Transverse colon (tissue), 4 donors: ENCODE data around the gene BMERB1. TPM values are rescaled to one million over a fixed set of nuclear protein-coding genes. Genes with fewer than 3 reads are reported as not detected.

ENCODE experiments used
- DNase-seq: peaks from one replicate; pipeline ENCODE4 v3.0.0-alpha.2; 2019
- H3K27ac ChIP-seq, 4 donors: fragments of 200-600 bp; sonication (generic); 2 replicates each; pipeline ENCODE4 v1.5.1; 2016 to 2018; ENCODE audit warnings: inconsistent platforms in 4 of 4
- H3K27me3 ChIP-seq: fragments of 200-600 bp; sonication (generic); 2 replicates; pipeline ENCODE4 v1.5.1; 2017; ENCODE audit warnings: inconsistent platforms
- H3K36me3 ChIP-seq, 4 donors: fragments of 200-600 bp; sonication (generic); 2 replicates each; pipeline ENCODE4 v1.5.1; 2017 to 2019; ENCODE audit warnings: inconsistent platforms in 4 of 4
- H3K4me1 ChIP-seq, 4 donors: fragments of 200-600 bp; sonication (generic); 2 replicates each; pipeline ENCODE4 v1.5.1; 2017 to 2020; ENCODE audit warnings: inconsistent platforms in 4 of 4
- H3K4me3 ChIP-seq, 4 donors: fragments of 200-600 bp; sonication (generic); 1 replicate in 1 of 4; 2 replicates in 3 of 4; pipeline versions ENCODE4 v1.5.1 to v1.6.1; 2017 to 2019; ENCODE audit warnings: inconsistent platforms in 4 of 4
- H3K9me3 ChIP-seq, 2 donors: fragments of 200-600 bp; sonication (generic); 2 replicates each; pipeline ENCODE4 v1.5.1; 2017 to 2019; ENCODE audit warnings: inconsistent platforms in 2 of 2
- CTCF ChIP-seq, 5 experiments: fragments of 200-600 bp in 3 of 5; fragments of 450-650 bp in 2 of 5; sonication (generic) in 3 of 5; IDR thresholded peaks; 1 replicate in 2 of 5; 2 replicates in 3 of 5; pipeline ENCODE4 v1.5.1; 2016 to 2017; ENCODE audit warnings: antibody characterized with exemption in 5 of 5, inconsistent platforms in 3 of 5, mild to moderate bottlenecking in 2 of 5, moderate library complexity in 1 of 5
- EP300 ChIP-seq: sonication (generic); formaldehyde crosslinking; IDR thresholded peaks from one replicate; pipeline ENCODE4 v1.6.1; 2017; ENCODE audit warnings: antibody characterized with exemption, low read depth
- POLR2A ChIP-seq: fragments of 450-650 bp; IDR thresholded peaks from one replicate; pipeline ENCODE4 v1.6.1; 2016; ENCODE audit warnings: antibody characterized with exemption, mild to moderate bottlenecking, moderate library complexity
- POLR2AphosphoS5 ChIP-seq, 3 donors: sonication (generic); formaldehyde crosslinking; IDR thresholded peaks; one replicate each; pipeline ENCODE4 v1.6.1; 2016; ENCODE audit warnings: antibody characterized with exemption in 3 of 3
- WGBS, 2 donors: methylation state at CpG; one replicate each; pipeline ENCODE4 v1.1.5; 2018; ENCODE audit warnings: low coverage in 1 of 2; 5-methylcytosine and 5-hydroxymethylcytosine counted together
- in situ Hi-C, 4 donors: fragments of 200-750 bp; cut with MboI; loops; one replicate each; pipeline versions ENCODE4 v1.15.0 to v1.15.1; 2017; ENCODE audit warnings: low sequenced_read_pairs in 3 of 4, low pct_ligation_motif_present in 1 of 4, low pct_unique_long_range_greater_than_20kb in 1 of 4
- intact Hi-C: fragments of 100-400 bp; cut with DNase I; formaldehyde crosslinking; loops from one replicate; pipeline ENCODE4 v1.15.1; 2023; ENCODE audit warnings: low total_unique reads
- total RNA-seq, 4 donors: library from RNA; depleted of rRNA; stranded (reverse); fragments of >200 nt; gene quantifications; one replicate each; pipeline ENCODE4 v1.1.0, GENCODE V29; 2016

Gene BMERB1
- total RNA-seq, 4 donors from 2014 or later, result 8.6 to 65.1 (median 14.1) TPM

GRCh38 chr16:15509051-15509592 is 74.7 kb downstream of the BMERB1 start:
- no peak for TF ChIP-seq POLR2AphosphoS5 (IDR thresholded peaks at IDR 0.05)
- no peak for TF ChIP-seq EP300
- TF ChIP-seq CTCF (IDR thresholded peaks at IDR 0.05), result no peak
- no peak for TF ChIP-seq POLR2A
- in situ Hi-C loops (no loop called here), intact Hi-C loops (no loop called here)
- no peak for DNase-seq
- Histone ChIP-seq H3K36me3 (no peaks in the 10 kb centered on the region), H3K9me3 (no peaks in the 10 kb centered on the region), H3K27me3 (no peaks in the 10 kb centered on the region), H3K4me1 (peaks cover 0 to 8% (median 0%) of the 10 kb centered on the region in 4 donors), H3K27ac (no peak overlapping the region), H3K4me3 (no peak overlapping the region)
- WGBS, 2 donors, result 81% methylated on average over 8 to 14 of the region's 14 CpGs

GRCh38 chr16:15509593-15510535 is 75.5 kb downstream of the BMERB1 start:
- Histone ChIP-seq H3K27ac (no peak overlapping the region), H3K27me3 (no peaks in the 10 kb centered on the region), H3K4me1 (peaks cover 0 to 8% (median 0%) of the 10 kb centered on the region in 4 donors), H3K9me3 (no peaks in the 10 kb centered on the region), H3K36me3 (no peaks in the 10 kb centered on the region), H3K4me3 (no peak overlapping the region)
- WGBS, 2 donors, result 88 to 97% methylated on average over 9 to 19 of the region's 19 CpGs
- TF ChIP-seq POLR2AphosphoS5 (IDR thresholded peaks at IDR 0.05), result no peak
- TF ChIP-seq POLR2A, result no peak
- TF ChIP-seq EP300, result no peak
- TF ChIP-seq CTCF (IDR thresholded peaks at IDR 0.05), result no peak
- in situ Hi-C loops, result no loop called here
- DNase-seq, result no peak
- intact Hi-C loops, result no loop called here

- no peak for TF ChIP-seq EP300
- no peak for TF ChIP-seq CTCF (IDR thresholded peaks at IDR 0.05)
- TF ChIP-seq POLR2A, result no peak
- no peak for TF ChIP-seq POLR2AphosphoS5 (IDR thresholded peaks at IDR 0.05)
- H3K4me1 ChIP-seq, result peaks cover 0 to 8% (median 0%) of the 10 kb centered on the region in 4 donors
- in situ Hi-C loops, result no loop called here
- intact Hi-C loops, result no loop called here
- no peaks in the 10 kb centered on the region for H3K9me3 ChIP-seq
- no peak for DNase-seq
- 86% methylated on average over 6 of the region's 6 CpGs; no CpG with 5 or more reads in 1 of the 2 donors for WGBS, 2 donors
- H3K27me3 ChIP-seq, result no peaks in the 10 kb centered on the region
- H3K4me3 ChIP-seq, result no peak overlapping the region
- H3K36me3 ChIP-seq, result no peaks in the 10 kb centered on the region
- H3K27ac ChIP-seq, result no peak overlapping the region
These were observed 76.6 kb downstream of the BMERB1 start for GRCh38 chr16:15510992-15511391.

GRCh38 chr16:15511759-15512487 is 77.5 kb downstream of the BMERB1 start:
- no peaks in the 10 kb centered on the region for H3K27me3 ChIP-seq
- DNase-seq, result no peak
- no peaks in the 10 kb centered on the region for H3K9me3 ChIP-seq
- intact Hi-C loops, result no loop called here
- no peak for TF ChIP-seq POLR2A
- TF ChIP-seq EP300, result no peak
- TF ChIP-seq CTCF (IDR thresholded peaks at IDR 0.05), result no peak
- no peak for TF ChIP-seq POLR2AphosphoS5 (IDR thresholded peaks at IDR 0.05)
- H3K27ac ChIP-seq, result no peak overlapping the region
- 83 to 89% methylated on average over 2 to 11 of the region's 11 CpGs for WGBS, 2 donors
- H3K4me1 ChIP-seq, result peaks cover 0 to 8% (median 0%) of the 10 kb centered on the region in 4 donors
- in situ Hi-C loops, result no loop called here
- H3K4me3 ChIP-seq, result no peak overlapping the region
- H3K36me3 ChIP-seq, result no peaks in the 10 kb centered on the region
